GM18505 (cell line): ENCODE results near the gene TRMT10A.
A peak's percentile ranks its signal among the peaks of the same experiment; 100 is the strongest.
"Not testable (repeated sequence)": the region's sequence is repeated elsewhere in the genome, so short reads cannot be mapped to it uniquely, and the experiment has no call there.

ENCODE experiments used
- ATAC-seq: cut with Tn5 transposase; IDR thresholded peaks from one replicate; pipeline ENCODE4 v1.9.1; 2021; ENCODE audit not compliant: unreplicated experiment
- POLR2A ChIP-seq: IDR thresholded peaks from 4 replicates; pipeline ENCODE4 v1.6.1; 2011; ENCODE audit warnings: borderline replicate concordance; ENCODE audit not compliant: insufficient read depth, insufficient read length; ENCODE audit errors: extremely low read depth

Gene TRMT10A

GRCh38 chr4:99585516-99585915 lies 21.7 kb upstream of the TRMT10A start:
- TF ChIP-seq POLR2A = no peak
- no peak for ATAC-seq

GRCh38 chr4:99578714-99579113 lies 14.9 kb upstream of the TRMT10A start:
- ATAC-seq = no peak
- no peak for TF ChIP-seq POLR2A

- no peak for TF ChIP-seq POLR2A
- ATAC-seq = peak; percentile 82
Observed at GRCh38 chr4:99574530-99575324, 10.9 kb upstream of the TRMT10A start, which contains the start of gene MTTP. MTTP (plus strand) TSS chr4:99574824; CDS start chr4:99574910, 86 bp downstream.

- ATAC-seq = no peak
- no peak for TF ChIP-seq POLR2A
Observed at GRCh38 chr4:99573735-99574368, 10.0 kb upstream of the TRMT10A start.

- no peak for ATAC-seq
- no peak for TF ChIP-seq POLR2A
Observed at GRCh38 chr4:99572527-99573240, 8.8 kb upstream of the TRMT10A start.

- no peak for ATAC-seq
- no peak for TF ChIP-seq POLR2A
Observed at GRCh38 chr4:99571883-99572282, 8.0 kb upstream of the TRMT10A start.

GRCh38 chr4:99564921-99565320 lies 1.1 kb upstream of the TRMT10A start:
- ATAC-seq = no peak
- TF ChIP-seq POLR2A = no peak

GRCh38 chr4:99552872-99553271 lies 11.0 kb downstream of the TRMT10A start:
- no peak for ATAC-seq
- TF ChIP-seq POLR2A = no peak

- TF ChIP-seq POLR2A = no peak
- no peak for ATAC-seq
Observed at GRCh38 chr4:99540277-99540939, 23.4 kb downstream of the TRMT10A start.

- no peak for ATAC-seq
- no peak for TF ChIP-seq POLR2A
Observed at GRCh38 chr4:99537674-99538073, 26.2 kb downstream of the TRMT10A start.

GRCh38 chr4:99536848-99537247 lies 27.0 kb downstream of the TRMT10A start:
- no peak for ATAC-seq

GRCh38 chr4:99536271-99536670 lies 27.6 kb downstream of the TRMT10A start:
- TF ChIP-seq POLR2A = no peak
- ATAC-seq = no peak

More at GRCh38 chr4:99536848-99537247, 27.0 kb downstream of the TRMT10A start:
- TF ChIP-seq POLR2A = no peak

GRCh38 chr4:99534699-99535098 lies 29.1 kb downstream of the TRMT10A start:
- ATAC-seq = not testable (repeated sequence)
